GM19240 (cell line): ENCODE data around the gene GPR37L1.
"Not testable (repeated sequence)": the region's sequence is repeated elsewhere in the genome, so short reads cannot be mapped to it uniquely, and the experiment has no call there.

Experiments used
- DNase-seq: peaks from one replicate; pipeline ENCODE4 v3.0.0; 2011; ENCODE audit warnings: low spot score; ENCODE audit not compliant: insufficient read length

Gene GPR37L1

DNA sequence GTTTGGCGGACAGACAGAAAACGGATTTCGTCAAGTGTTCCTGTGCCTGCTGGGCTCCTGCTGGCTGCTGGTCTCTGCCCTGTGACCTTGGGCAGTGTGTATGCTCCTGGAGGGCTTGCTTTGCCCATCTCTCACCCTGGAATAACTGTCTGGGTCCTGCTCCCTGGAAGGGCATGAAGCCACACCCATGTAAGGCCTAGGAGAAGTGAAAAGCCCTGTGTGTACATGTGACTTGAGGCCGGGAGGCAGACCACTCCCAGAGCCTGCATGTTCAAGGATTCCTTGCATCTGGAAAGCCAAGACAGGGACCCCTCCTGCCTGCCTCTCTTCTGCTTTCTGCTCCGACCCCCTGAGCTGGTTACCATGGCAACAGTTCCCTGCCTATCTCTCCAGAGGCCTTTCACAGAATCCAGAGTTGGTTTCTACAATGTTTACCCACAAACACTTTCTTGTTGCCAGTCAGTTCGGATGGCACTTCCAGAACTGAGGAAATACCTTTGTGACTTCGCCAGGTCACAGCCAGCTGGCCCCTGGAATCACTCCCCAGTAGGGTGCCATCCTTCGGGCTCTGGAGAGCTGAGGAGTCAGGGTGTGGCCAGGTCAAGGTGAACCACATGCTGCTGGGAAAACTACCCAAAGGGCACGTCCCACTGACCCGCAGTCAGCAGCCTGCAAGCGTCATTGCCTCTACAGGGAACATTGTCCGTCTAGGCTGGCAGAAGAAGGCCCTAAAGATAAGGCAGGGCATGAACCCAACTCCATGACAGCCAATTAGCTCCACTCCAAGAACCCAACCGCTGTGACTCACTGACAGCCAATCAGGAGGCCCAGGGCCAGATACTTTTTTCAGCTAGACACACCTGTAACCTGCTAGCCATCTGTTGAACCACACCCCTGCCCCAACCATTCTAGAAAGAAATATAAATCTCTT is 14.7 kb upstream of the GPR37L1 start:
- no peak for DNase-seq

DNA sequence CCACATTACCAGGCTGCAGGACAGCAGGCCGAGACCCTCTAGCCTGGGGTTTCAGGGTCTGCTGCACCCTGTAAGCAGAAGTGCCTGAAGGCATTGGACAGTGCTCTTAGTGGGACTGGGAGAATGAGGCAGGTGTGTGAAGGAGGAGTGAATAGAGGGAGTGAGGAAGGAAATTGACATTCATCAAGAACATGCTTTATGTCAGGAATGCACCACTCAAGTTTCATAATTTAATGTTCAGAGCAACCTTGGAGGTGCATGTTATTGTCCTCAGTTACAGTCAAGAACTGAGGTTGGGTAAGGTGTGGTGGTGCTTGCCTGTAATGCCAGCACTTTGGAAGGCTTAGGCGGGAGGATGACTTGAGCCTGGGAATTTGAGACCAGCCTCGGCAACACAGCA is 11.7 kb upstream of the GPR37L1 start:
- DNase-seq: no peak

DNA sequence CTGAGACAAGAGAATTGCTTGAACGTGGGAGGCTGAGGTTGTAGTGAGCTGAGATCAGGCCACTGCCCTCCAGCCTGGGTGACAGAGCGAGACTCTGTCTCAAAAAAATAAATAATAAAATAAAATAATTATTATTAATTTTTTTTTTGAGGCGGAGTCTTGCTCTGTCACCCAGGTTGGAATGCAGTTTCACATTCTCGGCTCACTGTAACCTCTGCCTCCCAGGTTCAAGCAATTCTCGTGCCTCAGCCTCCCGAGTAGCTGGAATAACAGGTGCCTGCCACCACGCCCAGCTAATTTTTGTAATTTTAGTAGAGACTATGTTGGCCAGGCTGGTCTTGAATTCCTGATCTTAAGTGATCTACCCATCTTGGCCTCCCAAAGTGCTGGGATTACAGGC is 11.1 kb upstream of the GPR37L1 start:
- DNase-seq: not testable (repeated sequence)

DNA sequence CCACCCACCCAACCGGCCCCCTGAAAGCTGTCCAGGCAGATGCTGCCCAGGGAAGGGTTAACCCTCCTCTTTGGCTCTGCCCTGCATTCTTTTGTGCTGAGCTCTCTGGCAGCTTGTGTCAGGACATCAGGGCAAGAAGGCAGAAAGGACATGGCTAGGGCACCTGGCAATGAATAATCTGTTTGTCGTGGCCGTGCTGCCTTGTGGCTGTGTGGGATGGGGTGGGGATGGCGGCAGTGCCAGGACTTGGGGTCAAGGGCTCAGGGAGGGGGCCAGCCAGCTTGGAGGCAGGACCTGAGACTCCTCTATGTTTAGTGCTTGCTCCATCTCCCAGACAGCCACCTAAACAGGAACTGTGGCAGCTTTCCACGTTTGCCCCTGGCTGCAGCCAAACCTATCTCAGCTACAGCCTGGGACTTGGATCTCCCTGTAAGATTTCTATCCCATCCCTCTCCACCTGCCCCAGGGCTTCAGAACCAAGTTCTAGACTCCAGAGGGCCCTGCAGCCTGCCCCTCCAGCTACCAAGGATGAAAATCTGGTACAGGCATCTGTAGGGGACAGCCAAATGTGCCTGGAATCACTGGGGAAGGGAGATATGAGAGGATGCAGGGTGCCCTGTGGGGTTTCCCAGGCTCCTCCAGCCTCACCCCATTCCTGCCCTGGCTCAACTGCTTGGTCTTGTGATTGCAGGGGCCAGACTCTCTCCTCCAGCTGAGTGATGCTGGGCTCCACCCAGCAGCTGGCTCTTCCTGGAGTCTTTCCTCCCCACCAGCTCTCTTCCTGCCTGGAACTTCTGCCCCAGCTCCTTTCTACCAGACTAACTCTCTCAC is 9.6 kb upstream of the GPR37L1 start:
- no peak for DNase-seq

DNA sequence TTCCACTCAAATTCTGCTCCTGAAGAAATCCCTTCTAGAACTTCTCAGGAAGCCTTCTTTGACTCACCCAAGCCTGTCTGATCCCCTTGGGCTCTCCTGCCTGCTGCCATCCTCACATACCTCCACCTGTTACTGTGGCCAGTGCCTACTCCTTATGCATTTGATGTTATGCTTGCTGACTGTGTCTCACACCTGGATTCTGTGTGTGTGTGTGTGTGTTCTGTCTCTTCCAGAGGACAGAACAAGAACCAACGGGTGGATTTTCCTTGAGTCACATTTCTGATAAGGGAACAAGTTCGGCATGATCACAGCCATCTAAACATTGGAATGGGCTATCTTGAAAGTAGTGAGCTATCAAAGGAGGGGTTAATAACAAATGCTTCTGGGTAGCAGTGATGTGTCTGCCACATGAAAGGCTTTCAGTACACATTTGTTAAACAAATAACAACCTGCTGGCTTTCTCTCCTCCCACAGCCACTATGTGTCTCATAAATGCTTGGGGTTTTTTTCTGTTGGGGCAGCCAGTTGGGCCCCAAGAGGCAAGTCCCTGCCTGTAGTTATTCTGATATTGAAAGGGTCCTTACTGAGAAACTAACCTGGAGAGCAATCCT is 8.9 kb upstream of the GPR37L1 start:
- DNase-seq: peak; percentile 31

DNA sequence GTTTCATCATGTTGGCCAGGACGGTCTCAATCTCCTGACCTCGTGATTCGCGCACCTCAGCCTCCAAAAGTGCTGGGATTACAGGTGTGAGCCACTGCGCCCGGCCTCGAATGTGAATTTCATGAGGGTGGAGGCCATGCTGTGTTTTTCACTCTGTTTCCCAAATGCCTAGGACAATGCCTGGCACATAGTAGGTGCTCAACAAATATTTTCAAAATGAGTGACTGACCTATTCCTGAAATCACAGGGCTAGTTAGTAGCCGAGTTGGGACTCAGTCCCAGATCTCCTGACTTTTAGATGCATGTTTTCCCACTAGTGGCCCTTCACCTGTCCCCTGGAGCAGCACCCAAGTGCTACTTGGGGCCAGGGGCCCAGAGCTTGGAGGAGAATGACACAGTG is 6.4 kb upstream of the GPR37L1 start:
- DNase-seq: no peak

DNA sequence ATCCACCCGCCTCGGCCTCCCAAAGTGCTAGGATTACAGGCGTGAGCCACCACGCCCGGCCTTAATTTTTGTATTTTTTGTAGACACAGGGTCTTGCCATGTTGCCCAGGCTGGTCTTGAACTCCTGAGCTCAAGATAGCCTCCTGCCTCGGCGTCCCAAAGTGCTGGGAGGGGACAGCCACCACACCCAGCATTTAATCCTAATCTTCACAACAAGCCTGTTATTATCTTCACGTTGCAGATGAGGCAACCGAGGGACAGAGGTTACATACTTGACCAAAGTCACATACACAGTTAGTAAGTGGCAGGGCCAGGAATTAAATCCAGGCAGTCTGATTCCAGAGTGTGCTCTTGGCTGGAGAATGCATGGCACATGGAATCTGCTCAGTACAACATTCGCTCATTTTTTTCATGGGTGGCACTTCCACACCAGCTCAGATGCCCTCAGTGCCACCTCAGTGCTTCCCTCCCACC is 4.8 kb upstream of the GPR37L1 start:
- DNase-seq: no peak

DNA sequence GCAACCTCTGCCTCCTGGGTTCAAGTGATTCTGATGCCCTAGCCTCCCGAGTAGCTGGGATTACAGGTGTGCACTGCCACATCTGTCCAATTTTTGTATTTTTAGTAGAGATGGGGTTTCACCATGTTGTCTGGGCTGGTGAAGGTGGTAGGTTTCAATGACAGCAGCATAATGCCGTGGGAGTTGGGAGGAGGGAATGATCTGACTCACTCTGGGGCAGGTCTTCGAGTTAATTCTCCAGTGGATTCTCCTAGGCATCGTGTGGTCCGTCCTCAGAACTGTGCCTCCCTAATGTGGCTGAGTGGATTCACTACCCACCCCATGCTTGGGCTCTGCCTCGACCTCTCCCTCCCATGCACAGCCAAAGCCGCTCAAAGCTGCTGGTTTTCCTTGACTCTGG is 1.7 kb upstream of the GPR37L1 start:
- DNase-seq: no peak

DNA sequence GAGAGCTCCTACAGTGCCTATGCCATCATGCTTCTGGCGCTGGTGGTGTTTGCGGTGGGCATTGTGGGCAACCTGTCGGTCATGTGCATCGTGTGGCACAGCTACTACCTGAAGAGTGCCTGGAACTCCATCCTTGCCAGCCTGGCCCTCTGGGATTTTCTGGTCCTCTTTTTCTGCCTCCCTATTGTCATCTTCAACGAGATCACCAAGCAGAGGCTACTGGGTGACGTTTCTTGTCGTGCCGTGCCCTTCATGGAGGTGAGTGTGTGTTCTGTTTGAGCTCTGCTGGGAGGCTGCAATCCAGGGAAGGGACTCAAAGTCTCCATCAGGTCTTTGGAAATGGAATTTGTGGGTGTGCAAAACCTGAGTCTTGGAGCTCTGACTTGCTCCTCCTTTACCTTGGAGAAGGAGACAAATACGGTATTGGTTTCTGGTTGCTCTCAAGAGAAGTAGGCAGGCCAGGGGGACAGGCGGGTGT is 658 bp downstream of the GPR37L1 start:
- no peak for DNase-seq

DNA sequence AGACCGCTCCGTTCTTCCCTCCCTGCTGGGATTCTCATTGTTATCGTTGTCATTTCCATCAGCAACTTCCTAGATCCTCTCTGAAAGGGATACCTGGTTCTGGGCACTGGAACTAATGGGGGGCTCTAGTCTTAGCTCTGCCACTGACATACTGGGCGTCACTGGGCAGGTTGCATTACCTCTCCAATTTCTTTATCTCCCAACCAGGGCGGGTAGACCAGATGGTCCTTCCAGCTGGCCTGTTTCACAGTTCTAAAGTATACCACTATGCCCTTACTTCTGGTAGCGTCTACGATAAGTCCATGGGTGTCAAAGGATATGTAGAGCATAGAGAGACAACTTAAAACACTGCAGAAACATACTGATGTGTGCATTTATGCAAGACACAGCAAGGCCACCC is 1.4 kb downstream of the GPR37L1 start:
- DNase-seq: no peak

DNA sequence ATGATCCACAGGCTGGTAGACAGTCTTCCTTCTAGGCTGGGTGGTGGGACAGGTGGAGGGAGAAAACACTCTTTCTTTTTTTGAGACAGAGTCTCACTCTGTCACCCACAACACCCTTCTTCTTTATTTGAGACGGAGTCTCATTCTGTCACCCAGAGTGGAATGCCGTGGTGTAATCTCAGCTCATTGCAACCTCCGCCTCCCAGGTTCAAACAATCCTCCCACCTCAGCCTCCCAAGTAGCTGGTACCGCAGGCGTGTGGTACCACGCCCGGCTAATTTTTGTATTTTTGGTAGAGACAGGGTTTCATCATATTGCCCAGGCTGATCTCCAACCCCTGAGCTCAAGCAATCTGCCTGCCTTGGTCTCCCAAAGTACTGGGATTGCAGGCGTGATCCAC is 2.9 kb downstream of the GPR37L1 start:
- no peak for DNase-seq

DNA sequence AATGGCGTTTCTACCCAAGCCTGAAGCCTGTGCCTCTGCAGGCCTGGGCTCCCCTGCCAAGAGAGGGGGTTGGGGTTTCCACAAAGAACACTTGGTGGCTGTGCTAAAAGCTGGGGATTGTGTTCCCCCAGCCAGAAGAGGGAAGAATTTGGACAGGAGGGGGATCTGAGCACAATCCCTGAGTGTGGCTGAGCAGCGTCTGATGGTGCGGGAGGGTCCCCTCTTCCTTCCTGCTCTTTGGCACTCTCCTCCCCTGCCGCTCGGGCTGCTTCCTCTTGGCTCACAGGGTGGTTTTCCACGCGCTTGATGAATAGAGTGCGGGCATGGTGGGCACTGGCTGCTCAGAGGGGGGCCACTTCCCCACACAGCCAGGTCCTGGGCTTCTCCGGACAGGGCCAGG is 3.7 kb downstream of the GPR37L1 start:
- no peak for DNase-seq

DNA sequence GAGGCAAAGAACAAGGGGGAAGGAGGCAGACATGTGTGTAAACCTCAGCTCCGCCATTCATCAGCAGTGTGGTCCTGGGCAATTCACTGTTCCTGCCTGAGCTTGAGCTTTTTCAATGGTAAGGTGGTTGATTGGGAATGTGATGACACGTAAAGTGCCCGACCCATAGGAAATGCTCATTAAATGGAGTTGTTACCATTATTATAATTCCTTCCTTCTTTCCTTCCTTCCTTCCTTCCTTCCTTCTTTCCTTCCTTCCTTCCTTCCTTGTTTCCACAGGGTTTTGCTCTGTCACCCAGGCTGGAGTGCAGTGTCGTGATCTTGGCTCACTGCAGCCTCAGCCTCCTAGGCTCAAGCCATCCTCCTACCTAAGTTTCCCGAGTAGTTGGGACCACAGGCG is 4.3 kb downstream of the GPR37L1 start:
- DNase-seq: no peak

DNA sequence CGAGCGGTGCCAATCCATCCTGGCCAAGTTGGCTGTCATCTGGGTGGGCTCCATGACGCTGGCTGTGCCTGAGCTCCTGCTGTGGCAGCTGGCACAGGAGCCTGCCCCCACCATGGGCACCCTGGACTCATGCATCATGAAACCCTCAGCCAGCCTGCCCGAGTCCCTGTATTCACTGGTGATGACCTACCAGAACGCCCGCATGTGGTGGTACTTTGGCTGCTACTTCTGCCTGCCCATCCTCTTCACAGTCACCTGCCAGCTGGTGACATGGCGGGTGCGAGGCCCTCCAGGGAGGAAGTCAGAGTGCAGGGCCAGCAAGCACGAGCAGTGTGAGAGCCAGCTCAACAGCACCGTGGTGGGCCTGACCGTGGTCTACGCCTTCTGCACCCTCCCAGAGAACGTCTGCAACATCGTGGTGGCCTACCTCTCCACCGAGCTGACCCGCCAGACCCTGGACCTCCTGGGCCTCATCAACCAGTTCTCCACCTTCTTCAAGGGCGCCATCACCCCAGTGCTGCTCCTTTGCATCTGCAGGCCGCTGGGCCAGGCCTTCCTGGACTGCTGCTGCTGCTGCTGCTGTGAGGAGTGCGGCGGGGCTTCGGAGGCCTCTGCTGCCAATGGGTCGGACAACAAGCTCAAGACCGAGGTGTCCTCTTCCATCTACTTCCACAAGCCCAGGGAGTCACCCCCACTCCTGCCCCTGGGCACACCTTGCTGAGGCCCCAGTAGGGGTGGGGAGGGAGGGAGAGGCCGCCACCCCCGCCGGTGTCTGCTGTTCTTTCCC is 5.3 kb downstream of the GPR37L1 start:
- no peak for DNase-seq

DNA sequence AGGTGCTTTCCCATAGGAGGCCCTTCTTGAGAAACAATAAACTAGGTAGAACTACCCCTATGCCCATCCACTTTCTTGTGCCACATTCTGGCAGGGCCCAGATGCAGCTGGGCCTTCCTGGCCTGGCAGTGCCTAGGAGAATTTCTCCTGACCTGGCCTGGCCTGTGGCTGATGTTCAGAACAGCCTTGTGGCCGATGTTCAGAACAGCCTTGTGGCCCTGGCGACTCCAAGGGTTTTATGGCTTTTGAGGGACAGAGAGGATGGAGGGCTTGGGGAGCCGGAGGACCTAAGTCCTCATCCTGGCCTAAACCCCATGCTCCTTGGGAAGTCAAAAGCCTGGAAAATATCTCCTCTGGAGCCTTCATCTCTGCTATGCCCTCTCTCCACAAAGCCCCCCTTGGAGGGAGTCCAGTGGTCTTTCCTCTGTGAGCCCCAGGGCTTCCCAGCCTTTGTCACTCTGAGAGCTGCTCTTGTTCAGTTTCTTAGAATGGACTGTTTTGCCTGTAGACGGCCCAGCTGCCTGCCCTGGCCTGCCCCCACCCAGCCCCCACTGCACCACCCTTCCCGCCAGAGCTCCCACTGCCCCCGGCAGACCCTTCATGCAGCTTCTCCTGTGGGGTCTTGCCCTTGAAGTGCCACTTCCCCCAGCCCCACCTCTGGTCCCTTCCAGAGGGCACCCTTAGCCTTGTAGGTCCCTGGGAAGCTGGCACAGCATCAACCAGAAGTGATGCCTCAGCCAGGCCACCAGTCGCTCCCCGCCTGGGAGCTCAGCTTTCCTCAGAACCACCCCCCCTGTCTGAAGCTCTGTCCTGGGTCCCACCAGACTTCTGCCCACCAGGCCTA is 7.0 kb downstream of the GPR37L1 start:
- DNase-seq: no peak

DNA sequence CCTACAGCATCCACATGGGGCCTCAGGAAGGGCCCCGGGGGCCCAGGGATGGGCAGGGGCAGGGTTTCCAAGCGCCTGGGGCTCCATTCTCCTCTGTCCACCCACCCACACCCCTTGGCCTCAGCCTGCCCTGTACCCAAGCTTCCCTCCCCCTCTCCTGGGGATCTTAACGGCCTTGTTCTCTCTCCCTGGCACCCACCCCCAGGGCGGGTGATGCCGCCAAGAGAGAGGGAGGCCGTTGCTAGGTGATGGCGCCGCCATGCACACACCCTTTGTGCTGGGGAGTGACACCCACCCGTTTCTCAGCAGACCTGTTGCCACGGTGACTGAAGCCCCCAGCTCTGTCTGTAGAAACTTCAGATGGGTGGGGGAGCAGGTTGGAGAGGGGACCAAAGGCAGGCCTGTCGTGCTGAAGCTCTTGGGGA is 7.6 kb downstream of the GPR37L1 start:
- no peak for DNase-seq

DNA sequence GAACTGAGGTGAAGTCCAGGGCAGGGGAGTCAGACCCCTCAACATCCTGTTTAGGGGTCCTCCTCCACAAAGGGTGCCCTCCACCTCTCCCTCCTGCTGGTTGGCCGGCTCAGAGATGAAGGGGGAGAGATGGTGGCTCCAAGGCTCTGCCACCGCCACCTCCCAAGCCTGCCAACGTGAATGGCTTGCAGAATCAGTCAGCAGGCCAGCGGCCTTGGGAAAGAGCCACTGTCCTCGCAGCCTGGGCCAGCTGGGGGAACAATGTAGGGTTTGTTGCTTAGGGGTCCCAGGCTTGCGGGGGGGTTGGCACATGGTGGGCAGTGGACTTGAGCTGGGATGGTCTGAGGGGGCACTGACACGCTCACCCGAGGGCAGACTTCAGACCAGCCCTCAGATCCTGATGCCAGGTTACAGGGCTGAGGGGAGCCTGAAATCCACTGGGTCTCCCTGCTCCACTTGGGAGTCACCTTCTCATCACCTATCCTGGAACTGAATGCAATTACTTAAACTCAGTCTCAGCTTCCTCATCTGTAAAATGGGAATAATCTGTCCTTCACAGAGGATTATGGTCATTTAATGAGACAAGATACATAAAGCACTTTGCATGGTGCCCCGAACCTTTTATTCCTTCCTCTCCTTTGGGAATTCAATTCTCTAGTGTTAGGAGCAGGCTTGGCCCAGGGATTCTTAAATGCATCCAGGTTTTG is 8.3 kb downstream of the GPR37L1 start:
- no peak for DNase-seq

DNA sequence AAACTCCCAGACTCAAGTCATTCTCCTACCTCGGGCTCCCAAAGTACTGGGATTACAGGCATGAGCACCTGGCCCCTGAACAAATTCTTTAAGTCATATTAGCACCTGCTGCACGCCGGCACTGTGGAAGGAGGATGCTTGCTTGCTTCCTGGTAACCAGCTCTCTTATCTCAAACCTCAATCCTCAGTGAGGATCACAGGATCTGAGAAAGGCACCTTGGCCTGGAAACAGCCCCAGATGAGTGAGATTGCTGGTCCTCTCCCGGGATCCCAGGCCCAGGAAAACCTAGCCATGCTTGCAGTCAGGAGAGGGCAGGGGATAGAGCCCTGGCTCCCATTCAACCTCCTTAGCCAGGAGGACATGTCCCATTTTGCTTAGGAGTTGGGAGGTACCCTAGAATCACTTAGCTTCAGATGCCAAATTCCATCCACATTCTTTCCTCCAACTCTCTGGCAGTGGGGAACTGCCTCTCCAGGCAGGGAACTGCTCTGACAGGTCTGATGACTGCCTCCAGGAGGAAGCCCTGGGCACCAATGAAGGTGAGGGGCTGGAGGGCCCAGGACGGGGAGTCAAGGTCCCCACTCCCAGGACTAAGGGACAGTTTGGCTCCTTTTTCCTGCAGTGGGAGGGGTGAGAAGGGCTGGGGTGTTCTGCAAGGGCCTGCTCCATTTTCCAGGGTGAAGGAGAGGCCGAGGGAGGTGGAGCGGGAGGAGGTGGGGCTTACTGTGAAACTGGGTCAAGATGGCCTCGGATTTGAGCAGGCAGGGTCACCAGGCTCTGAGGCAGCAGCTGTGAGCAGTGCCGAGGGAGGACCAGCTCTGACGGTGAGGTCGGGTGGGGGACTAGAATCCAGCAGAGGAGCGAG is 9.5 kb downstream of the GPR37L1 start:
- DNase-seq: no peak
